DOHH2 (cell line): ENCODE results near the gene PTPN14.

Source experiments
- H3F3A ChIP-seq: fragments of 200-600 bp; sonication (generic), shearing (Covaris generic); 2 replicates; pipeline ENCODE4 v1.6.0; 2016; ENCODE audit warnings: antibody characterized with exemption, mild to moderate bottlenecking; ENCODE audit not compliant: control insufficient read depth, insufficient read depth
- H3K27ac ChIP-seq: fragments of 200-600 bp; sonication (generic); 2 replicates; pipeline ENCODE4 v1.5.1; 2014; ENCODE audit warnings: low read depth, mild to moderate bottlenecking, low read length, moderate library complexity
- H3K27me3 ChIP-seq: fragments of 200-600 bp; sonication (generic); 2 replicates; pipeline ENCODE4 v1.6.1; 2014; ENCODE audit warnings: mild to moderate bottlenecking, low read length, mixed read lengths; ENCODE audit not compliant: control insufficient read depth
- H3K36me3 ChIP-seq: fragments of 200-600 bp; sonication (generic); 2 replicates; pipeline ENCODE4 v1.6.1; 2014; ENCODE audit warnings: mild to moderate bottlenecking, low read length, moderate library complexity, mixed read lengths; ENCODE audit not compliant: control insufficient read depth
- H3K4me1 ChIP-seq: fragments of 200-600 bp; sonication (generic); 2 replicates; pipeline ENCODE4 v1.6.1; 2014; ENCODE audit warnings: mild to moderate bottlenecking, low read length, mixed read lengths; ENCODE audit not compliant: control insufficient read depth
- H3K4me2 ChIP-seq: fragments of 200-600 bp; sonication (generic); 2 replicates; pipeline ENCODE4 v1.6.0; 2014; ENCODE audit warnings: mild to moderate bottlenecking, low read length, moderate library complexity
- H3K4me3 ChIP-seq: fragments of 200-600 bp; sonication (generic); 2 replicates; pipeline ENCODE4 v1.5.1; 2014; ENCODE audit warnings: mild to moderate bottlenecking, low read length, mixed read lengths
- H3K79me2 ChIP-seq: fragments of 200-600 bp; sonication (generic); 2 replicates; pipeline ENCODE4 v1.6.1; 2014; ENCODE audit warnings: mild to moderate bottlenecking, low read length, mixed read lengths; ENCODE audit not compliant: control insufficient read depth
- H3K9me2 ChIP-seq: fragments of 200-600 bp; sonication (generic); replicated peaks from 2 replicates; pipeline ENCODE4 v1.6.1; 2014; ENCODE audit warnings: mild to moderate bottlenecking, low read length, mixed read lengths; ENCODE audit not compliant: control insufficient read depth
- H3K9me3 ChIP-seq: fragments of 200-600 bp; sonication (generic); 2 replicates; pipeline ENCODE4 v1.6.1; 2014; ENCODE audit warnings: antibody characterized with exemption, low read length, mixed read lengths; ENCODE audit not compliant: control insufficient read depth, insufficient read depth
- H4K20me1 ChIP-seq: fragments of 200-600 bp; sonication (generic); 2 replicates; pipeline ENCODE4 v1.6.0; 2014; ENCODE audit warnings: low read depth, mild to moderate bottlenecking, antibody characterized with exemption, low read length, moderate library complexity; ENCODE audit not compliant: control insufficient read depth, insufficient read depth
- CTCF ChIP-seq: fragments of 200-600 bp; sonication (generic); IDR thresholded peaks from one replicate; pipeline ENCODE4 v1.5.1; 2014; ENCODE audit warnings: antibody characterized with exemption, mild to moderate bottlenecking, low read depth, low read length; ENCODE audit not compliant: poor library complexity, severe bottlenecking
- EZH2phosphoT487 ChIP-seq: fragments of 200-600 bp; sonication (generic); IDR thresholded peaks from 2 replicates; pipeline ENCODE4 v1.6.1; 2017; ENCODE audit warnings: borderline replicate concordance, mild to moderate bottlenecking, antibody characterized with exemption, low read length, moderate library complexity, mixed read lengths

PTPN14 gene

DNA sequence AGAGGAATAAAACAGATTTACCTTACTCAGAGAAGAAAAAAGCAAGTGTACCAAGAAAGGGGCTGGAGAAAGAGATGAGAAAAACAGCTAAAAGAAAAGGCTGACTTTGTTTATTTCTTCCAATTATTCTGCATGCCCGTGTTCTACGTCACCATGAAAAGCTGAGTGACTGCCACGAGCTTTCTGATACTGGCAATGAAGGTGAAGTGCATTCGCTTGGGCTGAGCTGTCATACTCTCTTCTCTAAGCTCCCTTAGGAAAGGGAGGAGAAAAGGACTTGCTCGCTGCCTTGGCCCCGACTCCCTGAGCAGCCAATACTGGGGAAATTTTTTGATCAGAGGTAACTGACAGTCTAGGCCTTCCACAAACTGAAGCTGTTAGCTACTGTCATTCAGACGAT is 165.1 kb downstream of the PTPN14 start:
- Histone ChIP-seq H3K4me2 (no peak overlapping the region), H3K27me3 (no peaks in the 10 kb centered on the region), H3K79me2 (no peaks in the 10 kb centered on the region), H3K9me2 (no peaks in the 10 kb centered on the region), H3K4me3 (no peak overlapping the region), H3K36me3 (no peaks in the 10 kb centered on the region), H3F3A (no peaks in the 10 kb centered on the region), H4K20me1 (no peaks in the 10 kb centered on the region), H3K4me1 (no peaks in the 10 kb centered on the region), H3K27ac (no peak overlapping the region), H3K9me3 (no peaks in the 10 kb centered on the region)
- TF ChIP-seq CTCF = no peak

DNA sequence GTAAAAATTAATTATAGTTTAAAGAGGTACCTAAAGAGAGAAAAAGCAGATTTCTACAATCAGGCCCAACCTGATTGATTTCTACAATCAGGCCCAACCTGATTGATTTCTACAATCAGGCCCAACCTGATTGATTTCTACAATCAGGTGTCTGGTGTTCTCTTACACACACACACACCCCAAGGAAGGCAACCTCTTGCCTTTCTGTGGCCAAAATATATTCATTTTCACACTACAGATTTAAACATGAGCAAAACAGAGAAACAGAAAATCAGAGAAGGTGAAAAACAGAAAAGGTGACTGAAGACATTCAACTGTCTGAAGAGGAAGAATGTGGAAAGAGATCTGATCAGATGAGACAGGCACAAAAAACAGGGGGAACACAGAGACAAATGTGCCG is 166.0 kb downstream of the PTPN14 start:
- TF ChIP-seq CTCF = no peak
- H4K20me1 ChIP-seq = no peaks in the 10 kb centered on the region
- H3K4me2 ChIP-seq = no peak overlapping the region
- H3K4me3 ChIP-seq = no peak overlapping the region
- no peaks in the 10 kb centered on the region for H3K9me3 ChIP-seq
- H3F3A ChIP-seq = no peaks in the 10 kb centered on the region
- no peaks in the 10 kb centered on the region for H3K79me2 ChIP-seq
- no peaks in the 10 kb centered on the region for H3K27me3 ChIP-seq
- H3K27ac ChIP-seq = no peak overlapping the region
- H3K4me1 ChIP-seq = no peaks in the 10 kb centered on the region
- H3K36me3 ChIP-seq = no peaks in the 10 kb centered on the region
- H3K9me2 ChIP-seq = no peaks in the 10 kb centered on the region

- H4K20me1 ChIP-seq = no peaks in the 10 kb centered on the region
- H3K27me3 ChIP-seq = no peaks in the 10 kb centered on the region
- no peaks in the 10 kb centered on the region for H3K36me3 ChIP-seq
- H3K9me3 ChIP-seq = no peaks in the 10 kb centered on the region
- TF ChIP-seq CTCF = no peak
- no peak for TF ChIP-seq EZH2phosphoT487
- no peak overlapping the region for H3K27ac ChIP-seq
- no peaks in the 10 kb centered on the region for H3K4me1 ChIP-seq
- no peak overlapping the region for H3K4me2 ChIP-seq
- no peak overlapping the region for H3K4me3 ChIP-seq
- no peaks in the 10 kb centered on the region for H3F3A ChIP-seq
- no peaks in the 10 kb centered on the region for H3K79me2 ChIP-seq
- H3K9me2 ChIP-seq = no peaks in the 10 kb centered on the region
Observed at GRCh38 chr1:214384373-214385079, 166.9 kb downstream of the PTPN14 start.
